Pancreas (tissue), 10 donors: ENCODE results near the gene MTIF3. TPM values are rescaled to one million over a fixed set of nuclear protein-coding genes. Genes with fewer than 3 reads are reported as not detected.

Source experiments
- ATAC-seq, 4 donors: fragments of 200-7000 bp; cut with Tn5 transposase; one replicate each; pipeline versions ENCODE4 v1.8.0 to v1.9.1; 2020; ENCODE audit warnings: mild to moderate bottlenecking in 4 of 4, moderate library complexity in 4 of 4
- DNase-seq, 6 donors: peaks; one replicate each; pipeline ENCODE4 v3.0.0-alpha.2; 2020
- FAIRE-seq: peaks from 2 replicates; lab custom pipeline; 2012; peaks lifted over from hg19 to GRCh38; lab: Jason Lieb, UNC
- H3K27ac ChIP-seq, 4 donors: fragments of 200-600 bp; sonication (generic); 1 replicate in 3 of 4; 2 replicates in 1 of 4; pipeline versions ENCODE4 v1.5.0 to v1.8.0; 2020
- H3K27me3 ChIP-seq, 4 donors: fragments of 200-600 bp; one replicate each; pipeline ENCODE4 v1.8.0; 2021
- H3K36me3 ChIP-seq, 3 donors: fragments of 200-600 bp; sonication (generic) in 1 of 3; one replicate each; pipeline versions ENCODE4 v1.5.0 to v1.8.0; 2020 to 2021
- H3K4me1 ChIP-seq, 3 donors: fragments of 200-600 bp; one replicate each; pipeline ENCODE4 v1.8.0; 2021
- H3K4me3 ChIP-seq, 4 donors: fragments of 200-600 bp; sonication (generic) in 2 of 4; one replicate each; pipeline versions ENCODE4 v1.5.0 to v1.8.0; 2020 to 2021
- H3K9me3 ChIP-seq, 4 donors: fragments of 200-600 bp; one replicate each; pipeline ENCODE4 v1.8.0; 2021
- WGBS, 2 donors: extraction: QIAGEN DNeasy Blood & Tissue Kit; methylation state at CpG; one replicate each; pipeline ENCODE4 v1.1.7; 2013; 5-methylcytosine and 5-hydroxymethylcytosine counted together
- intact Hi-C, 3 donors: fragments of 100-400 bp; cut with DNase I; formaldehyde crosslinking; loops; one replicate each; pipeline versions ENCODE4 v1.11.1 to v1.14.2; 2022
- polyA plus RNA-seq, 2 donors: library from polyadenylated mRNA; stranded (reverse); fragments of 200-250 nt; gene quantifications; one replicate each; pipeline ENCODE4 v1.2.3, GENCODE V29; 2013
- total RNA-seq, 6 donors: library from RNA; stranded (reverse); fragmentation: NEBNext Ultra II Directional in 4 of 6; extraction: Animal tissue kit (Norgen Biotek cat#: 25700) in 4 of 6; gene quantifications; one replicate each; pipeline versions ENCODE4 v1.2.1 to v1.2.4, GENCODE V29; 2021 to 2023
- TF ChIP-seq, protein P1 (sequence below), 4 donors: fragments of 200-600 bp; sonication (generic) in 3 of 4; IDR thresholded peaks; one replicate each; pipeline versions ENCODE4 v1.5.0 to v1.8.0; 2021; ENCODE audit warnings: antibody characterized with exemption in 4 of 4
- donor health status: healthy with polysubstance abuse.
- donor health status: DM: no; HTN: no; CAD: no; lungs with moderate emphysema.
- donor health status: DM: no; HTN: no; CAD: no.
- donor health status: control.
- donor health status: control.
- donor health status: Bipolar disorder and iron deficiency.
- donor health status: DM: yes; HTN: yes; CAD: no.
- donor health status: DM: no; HTN: no; CAD: no.
- donor health status: DM: no; HTN: no; CAD: no.
- donor health status: DM: yes; HTN: yes; CAD: no.

MTIF3 gene
- total and polyA plus RNA-seq, 8 donors: 22.3 to 91.4 (median 30.5) TPM

DNA sequence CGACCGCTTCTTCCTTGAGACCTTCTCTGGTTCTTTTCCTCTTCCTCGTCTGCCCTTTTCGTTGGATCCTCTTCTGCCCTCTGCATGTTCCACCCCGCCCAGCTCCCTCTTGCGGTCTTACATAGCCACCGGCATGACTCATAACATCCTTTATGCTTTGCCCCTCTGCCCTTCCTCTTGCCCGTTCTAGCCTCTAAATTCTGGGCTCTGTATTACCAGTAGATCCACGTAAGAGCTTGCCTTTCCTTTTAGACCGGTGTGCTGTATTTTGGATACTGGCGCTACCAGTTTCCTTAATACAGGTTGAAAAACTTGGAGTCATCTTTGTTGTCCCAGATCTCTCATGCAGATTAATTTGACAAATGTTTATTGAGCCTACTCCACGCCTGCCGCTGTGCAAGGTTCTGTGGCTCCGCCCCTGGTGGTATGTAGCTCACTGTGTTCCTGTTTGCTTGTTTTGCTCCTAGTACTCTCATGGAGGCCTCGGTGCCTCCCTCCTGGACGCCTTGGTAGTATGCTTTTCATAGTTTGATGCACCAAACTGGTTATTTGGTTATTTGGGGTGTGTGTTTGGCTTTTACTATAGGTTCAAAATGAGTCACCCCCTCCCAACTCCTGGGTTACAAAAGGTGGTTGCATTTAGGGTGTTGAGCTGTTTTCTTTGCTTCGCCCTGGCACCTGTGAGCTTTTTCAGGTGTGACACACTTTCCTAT is 24.3 kb downstream of the MTIF3 start:
- FAIRE-seq (no peak), ATAC-seq (peak; percentile 57 to 84 (median 70)), DNase-seq (peak in 5 of 6 donors; percentile 67 to 78 (median 72))
- H3K36me3 ChIP-seq: no peaks in the 10 kb centered on the region
- peak overlapping the region; percentile 86 to 98 (median 87) for H3K27ac ChIP-seq
- intact Hi-C loops: no loop called here
- WGBS, 2 donors: 7 to 10% methylated on average over 17 of the region's 17 CpGs
- H3K4me1 ChIP-seq: peaks cover 5 to 14% (median 14%) of the 10 kb centered on the region in 3 donors
- no peaks in the 10 kb centered on the region for H3K27me3 ChIP-seq
- no peaks in the 10 kb centered on the region for H3K9me3 ChIP-seq
- peak overlapping the region; percentile 36 to 65 (median 62) for H3K4me3 ChIP-seq
- TF ChIP-seq, protein P1, sequence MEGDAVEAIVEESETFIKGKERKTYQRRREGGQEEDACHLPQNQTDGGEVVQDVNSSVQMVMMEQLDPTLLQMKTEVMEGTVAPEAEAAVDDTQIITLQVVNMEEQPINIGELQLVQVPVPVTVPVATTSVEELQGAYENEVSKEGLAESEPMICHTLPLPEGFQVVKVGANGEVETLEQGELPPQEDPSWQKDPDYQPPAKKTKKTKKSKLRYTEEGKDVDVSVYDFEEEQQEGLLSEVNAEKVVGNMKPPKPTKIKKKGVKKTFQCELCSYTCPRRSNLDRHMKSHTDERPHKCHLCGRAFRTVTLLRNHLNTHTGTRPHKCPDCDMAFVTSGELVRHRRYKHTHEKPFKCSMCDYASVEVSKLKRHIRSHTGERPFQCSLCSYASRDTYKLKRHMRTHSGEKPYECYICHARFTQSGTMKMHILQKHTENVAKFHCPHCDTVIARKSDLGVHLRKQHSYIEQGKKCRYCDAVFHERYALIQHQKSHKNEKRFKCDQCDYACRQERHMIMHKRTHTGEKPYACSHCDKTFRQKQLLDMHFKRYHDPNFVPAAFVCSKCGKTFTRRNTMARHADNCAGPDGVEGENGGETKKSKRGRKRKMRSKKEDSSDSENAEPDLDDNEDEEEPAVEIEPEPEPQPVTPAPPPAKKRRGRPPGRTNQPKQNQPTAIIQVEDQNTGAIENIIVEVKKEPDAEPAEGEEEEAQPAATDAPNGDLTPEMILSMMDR (IDR thresholded peaks at IDR 0.05): peak in 2 of 4 donors; percentile 10 to 32

DNA sequence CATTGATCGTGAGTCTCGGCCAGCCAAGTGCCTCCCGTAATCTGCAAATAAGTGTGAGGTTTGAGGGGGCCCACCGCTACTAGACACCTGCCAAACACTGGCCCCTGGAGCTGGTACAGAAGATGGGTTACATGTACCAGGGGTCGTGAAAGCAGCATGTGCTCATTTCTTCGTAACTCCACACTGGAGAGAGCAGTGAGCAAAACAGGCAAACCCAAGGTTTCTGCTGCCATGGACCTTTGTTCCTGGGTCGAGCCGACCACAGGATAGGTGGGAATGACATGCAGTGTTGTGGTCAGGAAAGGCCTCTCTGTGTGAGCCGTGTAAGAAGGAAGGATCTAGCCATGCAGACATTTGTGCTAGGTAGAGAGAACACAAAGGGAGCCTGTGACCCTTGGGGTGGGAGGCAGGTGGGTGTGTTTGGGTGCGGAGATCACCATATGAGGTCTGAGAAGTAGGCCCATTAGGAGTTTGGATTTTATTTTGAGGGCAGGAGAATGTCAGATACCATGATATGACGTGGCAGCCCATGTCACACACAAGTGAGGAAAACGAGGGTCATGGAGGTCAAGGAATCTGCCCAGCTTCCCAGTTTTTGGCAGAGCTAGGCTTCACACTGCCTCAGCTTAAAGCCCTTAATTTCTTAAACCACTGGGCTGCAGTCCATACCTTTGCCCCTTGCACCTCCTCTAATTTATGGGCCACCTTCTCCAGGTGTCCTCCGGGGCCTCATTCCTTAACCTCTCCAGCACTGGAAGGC is 25.0 kb downstream of the MTIF3 start:
- no peak for DNase-seq
- Histone ChIP-seq H3K4me3 (peak overlapping the region; percentile 36 to 65 (median 62)), H3K9me3 (no peaks in the 10 kb centered on the region), H3K27me3 (no peaks in the 10 kb centered on the region), H3K4me1 (peaks cover 5 to 14% (median 14%) of the 10 kb centered on the region in 3 donors), H3K36me3 (no peaks in the 10 kb centered on the region), H3K27ac (peak overlapping the region; percentile 86 to 98 (median 87))
- no peak for FAIRE-seq
- 17 to 18% methylated on average over 13 of the region's 13 CpGs for WGBS, 2 donors
- intact Hi-C loops: no loop called here
- TF ChIP-seq, protein P1 (IDR thresholded peaks at IDR 0.05): no peak
- ATAC-seq: peak in 2 of 4 donors; percentile 2

DNA sequence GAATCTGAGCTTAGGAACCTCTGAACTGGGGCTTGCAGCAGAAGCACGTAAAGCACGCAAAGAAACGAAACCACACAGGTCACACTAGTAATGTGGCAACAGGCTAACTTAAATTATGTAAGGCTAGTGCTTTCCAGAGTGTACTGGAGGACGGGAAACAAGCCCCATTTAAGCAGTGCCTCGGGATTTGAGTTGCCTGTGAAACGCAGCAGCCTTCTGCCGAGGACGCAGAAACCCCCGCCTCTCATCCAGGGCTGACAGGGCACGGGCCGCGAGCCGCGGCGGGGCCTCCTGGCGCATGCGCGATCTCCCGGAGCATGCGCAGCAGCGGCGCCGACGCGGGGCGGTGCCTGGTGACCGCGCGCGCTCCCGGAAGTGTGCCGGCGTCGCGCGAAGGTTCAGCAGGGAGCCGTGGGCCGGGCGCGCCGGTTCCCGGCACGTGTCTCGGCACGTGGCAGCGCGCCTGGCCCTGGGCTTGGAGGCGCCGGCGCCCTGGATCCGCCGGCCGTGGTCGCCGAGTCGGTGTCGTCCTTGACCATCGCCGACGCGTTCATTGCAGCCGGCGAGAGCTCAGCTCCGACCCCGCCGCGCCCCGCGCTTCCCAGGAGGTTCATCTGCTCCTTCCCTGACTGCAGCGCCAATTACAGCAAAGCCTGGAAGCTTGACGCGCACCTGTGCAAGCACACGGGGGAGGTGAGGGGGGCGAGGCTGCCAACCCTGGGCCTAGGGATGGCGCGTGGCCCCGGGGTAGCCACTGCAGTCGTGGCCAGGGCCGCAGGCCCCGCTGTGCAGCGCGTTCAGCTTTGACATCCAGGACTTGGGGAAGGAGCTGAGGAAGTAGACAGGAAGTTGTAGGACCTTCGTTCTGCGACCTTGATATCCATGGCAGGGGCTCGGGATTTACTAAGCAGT is 25.9 kb downstream of the MTIF3 start, which contains the start of gene GTF3A:
TSS of gene GTF3A (plus strand) at position 374 of the 912 bp plus-strand sequence.
- 0% methylated on average over 74 to 85 of the region's 85 CpGs for WGBS, 2 donors
- no peaks in the 10 kb centered on the region for H3K36me3 ChIP-seq
- FAIRE-seq: no peak

DNA sequence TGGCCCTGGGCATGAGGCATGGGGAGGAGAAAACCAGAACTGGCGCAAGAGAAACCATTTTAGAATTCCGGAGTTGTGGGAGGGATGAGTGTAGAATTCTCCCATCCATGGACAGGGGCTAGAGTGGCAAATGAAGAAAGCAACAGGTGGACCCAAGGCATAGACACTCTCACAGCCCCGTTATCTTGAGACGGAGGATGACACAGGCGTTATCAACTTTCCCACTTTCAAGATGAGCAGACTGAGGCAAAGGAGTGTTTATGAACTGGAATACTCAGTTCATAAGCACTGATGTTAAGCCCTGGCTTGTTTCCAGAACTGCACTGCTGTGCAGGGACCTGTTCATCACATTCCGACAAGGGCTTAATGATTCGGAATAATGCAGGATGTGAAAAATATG is 27.0 kb downstream of the MTIF3 start:
- FAIRE-seq (no peak), ATAC-seq (no peak), DNase-seq (no peak)
- peak overlapping the region in 1 of 4 donors; percentile 61 for H3K4me3 ChIP-seq
- H3K27me3 ChIP-seq: no peaks in the 10 kb centered on the region
- WGBS, 2 donors: 74 to 83% methylated on average over 7 of the region's 7 CpGs
- intact Hi-C loops: no loop called here
- H3K4me1 ChIP-seq: peaks cover 5 to 14% (median 14%) of the 10 kb centered on the region in 3 donors
- TF ChIP-seq, protein P1 (IDR thresholded peaks at IDR 0.05): no peak
- no peaks in the 10 kb centered on the region for H3K9me3 ChIP-seq
- H3K36me3 ChIP-seq: no peaks in the 10 kb centered on the region
- H3K27ac ChIP-seq: no peak overlapping the region

More for the DNA sequence above, 25.9 kb downstream of the MTIF3 start, which contains the start of gene GTF3A:
- Histone ChIP-seq H3K27me3 (no peaks in the 10 kb centered on the region), H3K27ac (peak within 1 kb of the TSS; percentile 86 to 98 (median 87)), H3K9me3 (no peaks in the 10 kb centered on the region), H3K4me3 (peak within 1 kb of the TSS; percentile 36 to 65 (median 62)), H3K4me1 (peaks cover 5 to 14% (median 14%) of the 10 kb centered on the region in 3 donors)
- DNase-seq (peak; percentile 75 to 98 (median 91)), ATAC-seq (peak; percentile 83 to 93 (median 92))
- TF ChIP-seq, protein P1 (IDR thresholded peaks at IDR 0.05): no peak
- intact Hi-C loops: no loop called here
